CD4-positive, alpha-beta memory T cell (primary cell): Measurements from ENCODE around the gene UBASH3B. TPM values are rescaled to one million over a fixed set of nuclear protein-coding genes. Genes with fewer than 3 reads are reported as not detected.
"Not testable (repeated sequence)": the region's sequence is repeated elsewhere in the genome, so short reads cannot be mapped to it uniquely, and the experiment has no call there.

Experiments used
- CTCF ChIA-PET: fragments of 350-600 bp; sonication (Branson Sonifier 250); formaldehyde crosslinking; loops from one replicate; lab custom pipeline; 2021; ENCODE audit warnings: inconsistent platforms; ENCODE audit not compliant: partially characterized antibody; lab: Charles Lee
- POLR2A ChIA-PET: fragments of 350-600 bp; sonication (Branson Sonifier 250); formaldehyde crosslinking; loops from one replicate; lab custom pipeline; 2021; ENCODE audit not compliant: partially characterized antibody; lab: Charles Lee
- DNase-seq, 5 donors: peaks; one replicate each; pipeline versions ENCODE4 v3.0.0 to v3.0.0-alpha.2; 2020 to 2022; ENCODE audit warnings: mixed read lengths in 1 of 5
- H3K27ac ChIP-seq: one replicate; pipeline ENCODE4 v1.7.0; 2013; ENCODE audit warnings: low read depth, low read length
- H3K27me3 ChIP-seq: 2 replicates; pipeline ENCODE4 v1.7.0; 2013; ENCODE audit warnings: mild to moderate bottlenecking, low read length, moderate library complexity; ENCODE audit not compliant: insufficient read depth
- H3K36me3 ChIP-seq: 2 replicates; pipeline ENCODE4 v1.7.0; 2013; ENCODE audit warnings: mild to moderate bottlenecking, low read length, moderate library complexity; ENCODE audit not compliant: insufficient read depth
- H3K4me1 ChIP-seq: 2 replicates; pipeline ENCODE4 v1.7.0; 2013; ENCODE audit warnings: mild to moderate bottlenecking, low read length, moderate library complexity; ENCODE audit not compliant: insufficient read depth
- H3K4me3 ChIP-seq, 2 donors: one replicate each; pipeline ENCODE4 v1.7.0; 2013; ENCODE audit warnings: low read length in 2 of 2, mild to moderate bottlenecking in 1 of 2
- H3K9me3 ChIP-seq, 2 donors: one replicate each; pipeline ENCODE4 v1.7.0; 2013; ENCODE audit warnings: low read length in 2 of 2, control low read depth in 1 of 2; ENCODE audit not compliant: control insufficient read depth in 1 of 2
- H3K27ac Mint-ChIP-seq, 7 donors: one replicate each; pipeline ENCODE4 v1.8.0; 2020 to 2021; ENCODE audit warnings: mixed read lengths in 7 of 7, mild to moderate bottlenecking in 6 of 7, inconsistent platforms in 3 of 7, moderate library complexity in 3 of 7
- H3K27me3 Mint-ChIP-seq, 2 donors: one replicate each; pipeline ENCODE4 v1.8.0; 2020 to 2021; ENCODE audit warnings: mixed read lengths in 2 of 2
- H3K36me3 Mint-ChIP-seq, 2 donors: one replicate each; pipeline ENCODE4 v1.8.0; 2020 to 2021; ENCODE audit warnings: mixed read lengths in 2 of 2, inconsistent platforms in 1 of 2, mild to moderate bottlenecking in 1 of 2
- H3K4me1 Mint-ChIP-seq, 4 donors: one replicate each; pipeline ENCODE4 v1.8.0; 2020 to 2021; ENCODE audit warnings: mixed read lengths in 4 of 4, mild to moderate bottlenecking in 1 of 4
- H3K4me3 Mint-ChIP-seq, 8 donors: one replicate each; pipeline ENCODE4 v1.8.0; 2020 to 2021; ENCODE audit warnings: mixed read lengths in 8 of 8, mild to moderate bottlenecking in 7 of 8, moderate library complexity in 6 of 8, inconsistent platforms in 3 of 8
- H3K9me3 Mint-ChIP-seq, 8 donors: one replicate each; pipeline ENCODE4 v1.8.0; 2020 to 2021; ENCODE audit warnings: mixed read lengths in 8 of 8, mild to moderate bottlenecking in 5 of 8, inconsistent platforms in 3 of 8, moderate library complexity in 1 of 8
- intact Hi-C: fragments of 100-400 bp; cut with micrococcal nuclease; formaldehyde crosslinking; loops from one replicate; pipeline ENCODE4 v1.15.1; 2023
- polyA plus RNA-seq, 2 donors: library from polyadenylated mRNA; unstranded; fragments of 300-500 nt; fragmentation: Illumina TruSeq; gene quantifications; one replicate each; pipeline ENCODE4 v1.2.3, GENCODE V29; 2021
- total RNA-seq, 2 experiments: library from RNA; stranded (reverse); gene quantifications; one replicate each; pipeline ENCODE4 v1.2.3, GENCODE V29; 2021

The UBASH3B gene
- total and polyA plus RNA-seq, 4 experiments from 2014 or later = 6.7 to 30.9 (median 20.2) TPM

DNA sequence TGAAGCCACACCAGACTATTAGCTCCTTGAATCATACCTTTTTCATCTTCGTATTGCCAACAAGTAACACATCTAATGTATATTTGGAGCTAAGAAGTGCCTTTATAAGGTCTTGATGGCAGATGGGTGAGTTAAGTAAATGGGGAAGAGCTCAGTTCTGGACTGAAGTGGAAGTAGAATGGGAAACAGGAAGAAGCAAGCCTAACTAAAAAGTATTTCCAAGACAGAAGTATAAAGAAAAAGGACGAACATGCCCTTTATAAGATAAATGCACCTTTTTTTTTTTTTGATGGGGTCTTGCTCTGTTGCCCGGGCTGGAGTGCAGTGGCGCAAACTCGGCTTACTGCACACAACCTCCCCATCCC, 197.3 kb downstream of the UBASH3B start:
- Mint-ChIP-seq H3K9me3 (peaks cover 0 to 3% (median 0%) of the 10 kb centered on the region in 8 donors), H3K4me1 (peaks cover 16 to 28% (median 22%) of the 10 kb centered on the region in 4 donors), H3K27me3 (peaks cover 0 to 2% of the 10 kb centered on the region in 2 donors), H3K36me3 (no peaks in the 10 kb centered on the region), H3K4me3 (peak overlapping the region in 3 of 8 donors; percentile 57 to 72 (median 72)), H3K27ac (peak overlapping the region in 4 of 7 donors; percentile 3 to 77 (median 54))
- peaks cover 25% of the 10 kb centered on the region for H3K4me1 ChIP-seq
- intact Hi-C loops = loop anchor here (5.0 kb wide), 1 partner anchor 40 kb away; no protein-coding TSS in a partner anchor
- H3K27me3 ChIP-seq = no peaks in the 10 kb centered on the region
- H3K9me3 ChIP-seq = no peaks in the 10 kb centered on the region
- ChIA-PET POLR2A (interaction anchor here (0.7 to 2.4 kb wide), 6 partner anchors 10 to 273 kb away, joined by 3 to 23 read pairs (median 5); partner anchors contain the start of genes CRTAM and HSPA8), CTCF (interaction anchor here (0.7 to 8.4 kb wide), 37 partner anchors 10 to 409 kb away, joined by 3 to 175 read pairs (median 7); partner anchors contain the start of gene CRTAM)
- H3K4me3 ChIP-seq = no peak overlapping the region
- H3K27ac ChIP-seq = no peak overlapping the region
- H3K36me3 ChIP-seq = no peaks in the 10 kb centered on the region
- DNase-seq = no peak

DNA sequence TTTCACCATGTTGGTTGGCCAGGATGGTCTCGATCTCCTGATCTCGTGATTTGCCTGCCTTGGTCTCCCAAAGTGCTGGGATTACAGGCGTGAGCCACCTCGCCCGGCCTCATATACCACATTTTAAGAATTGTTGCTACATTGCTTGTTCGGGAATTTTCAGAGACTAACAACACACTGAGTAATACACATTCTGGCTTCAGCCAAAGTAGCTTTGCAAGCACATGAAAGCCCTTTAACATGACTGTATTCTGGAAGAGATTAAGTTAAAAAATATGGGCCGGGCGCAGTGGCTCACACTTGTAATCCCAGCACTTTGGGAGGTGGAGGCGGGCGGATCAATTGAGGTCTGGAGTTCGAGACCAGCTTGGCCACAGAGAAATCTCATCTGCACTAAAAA, 197.7 kb downstream of the UBASH3B start:
- Mint-ChIP-seq H3K27ac (no peak overlapping the region), H3K27me3 (peaks cover 0 to 2% of the 10 kb centered on the region in 2 donors), H3K4me1 (peaks cover 16 to 28% (median 22%) of the 10 kb centered on the region in 4 donors), H3K4me3 (no peak overlapping the region), H3K9me3 (peaks cover 0 to 3% (median 0%) of the 10 kb centered on the region in 8 donors), H3K36me3 (no peaks in the 10 kb centered on the region)
- Histone ChIP-seq H3K4me3 (no peak overlapping the region), H3K27me3 (no peaks in the 10 kb centered on the region), H3K36me3 (no peaks in the 10 kb centered on the region), H3K27ac (no peak overlapping the region), H3K9me3 (no peaks in the 10 kb centered on the region), H3K4me1 (peaks cover 25% of the 10 kb centered on the region)
- CTCF ChIA-PET = interaction anchor here (0.8 to 8.4 kb wide), 43 partner anchors 11 to 408 kb away, joined by 3 to 175 read pairs (median 6); partner anchors contain the start of gene CRTAM
- intact Hi-C loops = loop anchor here (5.0 kb wide), 1 partner anchor 41 kb away; no protein-coding TSS in a partner anchor
- DNase-seq = no peak
- POLR2A ChIA-PET = interaction anchor here (0.7 to 2.4 kb wide), 7 partner anchors 10 to 209 kb away, joined by 3 to 23 read pairs (median 4); partner anchors contain the start of gene HSPA8

DNA sequence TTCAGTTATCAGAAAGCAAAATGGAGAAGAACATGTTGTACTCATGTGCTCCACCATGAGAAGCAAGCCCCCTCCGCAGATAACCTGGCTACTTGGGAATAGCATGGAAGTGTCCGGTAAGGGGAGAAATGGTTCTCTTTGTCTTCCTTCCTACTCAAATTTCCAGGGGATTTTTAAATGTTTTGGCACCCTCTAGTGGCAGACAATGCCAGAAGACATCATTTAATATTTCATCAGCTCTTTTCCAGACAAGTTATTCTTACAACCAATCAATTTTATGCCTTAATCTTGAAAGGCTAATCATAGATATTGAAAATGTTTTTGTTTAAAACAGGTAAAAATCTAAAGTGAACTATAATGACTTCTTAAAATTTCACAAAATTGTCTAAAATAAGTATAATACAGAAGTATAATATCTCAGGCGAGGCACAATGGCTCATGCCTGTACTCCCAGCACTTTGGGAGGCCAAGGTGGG, 198.5 kb downstream of the UBASH3B start:
- peaks cover 25% of the 10 kb centered on the region for H3K4me1 ChIP-seq
- Mint-ChIP-seq H3K9me3 (peaks cover 0 to 3% (median 0%) of the 10 kb centered on the region in 8 donors), H3K27me3 (peaks cover 0 to 2% of the 10 kb centered on the region in 2 donors), H3K36me3 (no peaks in the 10 kb centered on the region), H3K4me1 (peaks cover 16 to 28% (median 22%) of the 10 kb centered on the region in 4 donors), H3K27ac (no peak overlapping the region), H3K4me3 (no peak overlapping the region)
- intact Hi-C loops = loop anchor here (1.0 to 5.0 kb wide), 4 partner anchors 42 to 274 kb away; no protein-coding TSS in a partner anchor
- ChIA-PET CTCF (interaction anchor here (0.9 to 8.4 kb wide), 38 partner anchors 11 to 274 kb away, joined by 3 to 175 read pairs (median 6); partner anchors contain the start of gene CRTAM), POLR2A (interaction anchor here (1.0 to 2.2 kb wide), 6 partner anchors 29 to 208 kb away, joined by 3 to 6 read pairs (median 4); partner anchors contain the start of gene HSPA8)
- H3K9me3 ChIP-seq = no peaks in the 10 kb centered on the region
- peak; percentile 50 to 61 (median 55) for DNase-seq
- H3K4me3 ChIP-seq = no peak overlapping the region
- H3K27me3 ChIP-seq = no peaks in the 10 kb centered on the region
- no peak overlapping the region for H3K27ac ChIP-seq
- no peaks in the 10 kb centered on the region for H3K36me3 ChIP-seq

DNA sequence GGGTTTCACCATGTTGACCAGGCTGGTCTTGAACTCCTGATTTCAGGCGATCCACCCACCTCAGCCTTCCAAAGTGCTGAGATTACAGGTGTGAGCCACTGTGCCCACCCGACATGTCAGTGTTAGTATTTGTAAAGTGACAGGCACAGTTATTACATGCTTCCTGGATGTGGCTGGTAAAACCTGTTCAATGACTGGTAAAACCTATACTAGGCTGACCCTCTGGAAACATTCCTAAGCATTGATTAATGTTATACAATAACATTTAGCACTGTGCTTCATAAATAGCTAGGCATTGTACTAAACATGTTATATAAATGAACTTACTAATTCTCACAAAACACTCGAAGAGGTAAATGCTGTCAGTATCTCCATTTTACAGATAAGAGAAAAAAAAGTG, 206.1 kb downstream of the UBASH3B start:
- intact Hi-C loops = no loop called here

DNA sequence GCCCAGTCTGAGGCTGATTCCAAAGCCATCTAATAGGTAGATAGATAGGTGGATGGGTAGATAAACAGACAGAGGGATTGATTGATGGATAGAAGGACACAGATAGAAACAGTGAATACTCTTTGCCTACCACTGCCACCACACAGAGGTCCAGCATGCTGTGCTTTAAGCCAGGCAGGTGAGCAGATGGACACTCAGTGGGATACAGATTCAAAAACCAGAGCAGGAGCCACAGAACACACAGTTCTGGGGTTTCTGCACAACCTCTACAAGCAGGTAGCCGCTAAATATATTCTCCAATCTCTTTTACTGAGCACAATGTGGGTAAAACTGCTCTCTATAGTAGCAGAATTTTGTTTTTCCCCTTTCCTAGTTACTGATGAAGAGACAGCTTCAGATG, 206.6 kb downstream of the UBASH3B start:
- H3K4me3 Mint-ChIP-seq = no peak overlapping the region
- Histone ChIP-seq H3K4me1 (no peaks in the 10 kb centered on the region), H3K9me3 (no peaks in the 10 kb centered on the region), H3K27ac (no peak overlapping the region), H3K36me3 (no peaks in the 10 kb centered on the region), H3K4me3 (no peak overlapping the region), H3K27me3 (no peaks in the 10 kb centered on the region)
- no peak overlapping the region for H3K27ac Mint-ChIP-seq
- no peaks in the 10 kb centered on the region for H3K9me3 Mint-ChIP-seq
- DNase-seq = no peak
- H3K36me3 Mint-ChIP-seq = no peaks in the 10 kb centered on the region
- peaks cover 15 to 24% of the 10 kb centered on the region in 2 donors for H3K27me3 Mint-ChIP-seq
- intact Hi-C loops = no loop called here
- H3K4me1 Mint-ChIP-seq = no peaks in the 10 kb centered on the region
- ChIA-PET POLR2A (no interaction called here), CTCF (interaction anchor here (1.0 to 12.4 kb wide), 6 partner anchors 8 to 192 kb away, joined by 3 to 193 read pairs (median 4); no protein-coding TSS in a partner anchor)

More for the DNA sequence above, 206.1 kb downstream of the UBASH3B start:
- H3K27ac Mint-ChIP-seq = no peak overlapping the region
- Histone ChIP-seq H3K4me3 (no peak overlapping the region), H3K27ac (no peak overlapping the region), H3K4me1 (peaks cover 2% of the 10 kb centered on the region), H3K9me3 (no peaks in the 10 kb centered on the region), H3K27me3 (no peaks in the 10 kb centered on the region), H3K36me3 (no peaks in the 10 kb centered on the region)
- H3K4me1 Mint-ChIP-seq = peaks cover 0 to under 1% (median 0%) of the 10 kb centered on the region in 4 donors
- CTCF ChIA-PET = interaction anchor here (1.2 to 12.4 kb wide), 5 partner anchors 8 to 163 kb away, joined by 3 to 193 read pairs (median 3); no protein-coding TSS in a partner anchor
- POLR2A ChIA-PET = no interaction called here
- DNase-seq = no peak
- no peak overlapping the region for H3K4me3 Mint-ChIP-seq
- H3K27me3 Mint-ChIP-seq = peaks cover 15 to 24% of the 10 kb centered on the region in 2 donors
- no peaks in the 10 kb centered on the region for H3K9me3 Mint-ChIP-seq
- no peaks in the 10 kb centered on the region for H3K36me3 Mint-ChIP-seq

DNA sequence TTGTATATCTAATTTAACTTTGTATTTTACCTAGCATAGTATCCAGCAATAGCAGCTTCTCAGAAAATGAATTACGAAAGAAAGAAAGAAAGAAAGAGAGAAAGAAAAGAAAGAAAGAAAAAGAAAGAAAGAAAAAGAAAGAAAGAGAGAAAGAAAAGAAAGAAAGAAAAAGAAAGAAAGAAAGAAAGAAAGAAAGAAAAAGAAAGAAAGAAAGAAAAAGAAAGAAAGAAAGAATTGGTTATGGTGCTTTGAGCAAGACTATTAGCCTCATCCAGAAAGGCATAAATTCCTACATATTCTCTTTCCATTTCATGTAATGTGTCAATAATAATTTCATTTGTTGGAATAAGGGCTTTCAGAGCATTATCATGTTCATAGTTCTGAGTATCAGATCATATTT, 207.6 kb downstream of the UBASH3B start:
- H3K27me3 ChIP-seq, H3K36me3 ChIP-seq, H3K4me1 Mint-ChIP-seq, H3K9me3 ChIP-seq, H3K9me3 Mint-ChIP-seq, H3K4me3 ChIP-seq, H3K27ac ChIP-seq, H3K4me1 ChIP-seq, H3K4me3 Mint-ChIP-seq, H3K36me3 Mint-ChIP-seq, DNase-seq: not testable (repeated sequence)
- ChIA-PET POLR2A (interaction anchor here (1.7 kb wide), 1 partner anchor 191 kb away, joined by 7 read pairs; no protein-coding TSS in a partner anchor), CTCF (interaction anchor here (0.6 to 12.4 kb wide), 21 partner anchors 9 to 384 kb away, joined by 3 to 193 read pairs (median 4); no protein-coding TSS in a partner anchor)
- H3K27ac Mint-ChIP-seq = peak overlapping the region in 1 of 7 donors; percentile 37
- intact Hi-C loops = loop anchor here (1.0 kb wide), 3 partner anchors 160 to 384 kb away; no protein-coding TSS in a partner anchor
- peaks cover 19 to 25% of the 10 kb centered on the region in 2 donors for H3K27me3 Mint-ChIP-seq
